IMR-90 (cell line): ENCODE measurements around the gene SIAH2. TPM values are rescaled to one million over a fixed set of nuclear protein-coding genes. Genes with fewer than 3 reads are reported as not detected.

Source experiments
- ATAC-seq: fragments of 200-7000 bp; cut with Tn5 transposase; 2 replicates; pipeline ENCODE4 v1.9.1; 2020; ENCODE audit warnings: low read depth, mild to moderate bottlenecking, moderate library complexity
- BruUV-seq: library from RNA; stranded (reverse); fragments of 400-500 nt; replicated peaks from 2 replicates; lab custom pipeline; 2021; lab: Mats Ljungman, UMichigan
- CTCF ChIA-PET: fragments of 300-600 bp; formaldehyde crosslinking; extraction: SDS; loops from one replicate; lab custom pipeline; 2021; ENCODE audit warnings: antibody characterized with exemption; lab: Yijun Ruan, JAX
- POLR2A ChIA-PET: fragments of 300-600 bp; sonication (Branson Sonifier 250); formaldehyde crosslinking; loops from one replicate; lab custom pipeline; 2022; ENCODE audit warnings: antibody characterized with exemption; ENCODE audit not compliant: unreplicated experiment; lab: Charles Lee
- DNase-seq: peaks from one replicate; pipeline ENCODE4 v3.0.0; 2013
- H2AFZ ChIP-seq: replicated peaks from 2 replicates; pipeline ENCODE3; 2013; ENCODE audit warnings: low read length, mild to moderate bottlenecking; ENCODE audit not compliant: poor library complexity
- H2AK5ac ChIP-seq: 2 replicates; pipeline ENCODE4 v1.6.1; 2013; ENCODE audit warnings: low read depth, low read length, inconsistent platforms
- H2AK9ac ChIP-seq: replicated peaks from 2 replicates; pipeline ENCODE3; 2013; ENCODE audit warnings: mild to moderate bottlenecking, low read depth, low read length, moderate library complexity; ENCODE audit not compliant: poor library complexity
- H2BK120ac ChIP-seq: 2 replicates; pipeline ENCODE4 v1.6.1; 2013; ENCODE audit warnings: low read depth, low read length, inconsistent platforms
- H2BK15ac ChIP-seq: 3 replicates; pipeline ENCODE4 v1.6.1; 2013; ENCODE audit warnings: low read depth, low read length, inconsistent platforms
- H2BK20ac ChIP-seq: 2 replicates; pipeline ENCODE4 v1.6.1; 2013; ENCODE audit warnings: low read depth, mild to moderate bottlenecking, inconsistent platforms, low read length, moderate library complexity
- H2BK5ac ChIP-seq: 2 replicates; pipeline ENCODE4 v1.6.1; 2013; ENCODE audit warnings: mild to moderate bottlenecking, low read depth, low read length, inconsistent platforms; ENCODE audit not compliant: poor library complexity, severe bottlenecking
- H3K14ac ChIP-seq: replicated peaks from 2 replicates; pipeline ENCODE4 v1.6.1; 2013; ENCODE audit warnings: low read depth, low read length, inconsistent platforms
- H3K18ac ChIP-seq: 2 replicates; pipeline ENCODE4 v1.6.1; 2013; ENCODE audit warnings: low read depth, low read length, control low read depth
- H3K23ac ChIP-seq: 2 replicates; pipeline ENCODE4 v1.6.1; 2013; ENCODE audit warnings: low read depth, low read length, inconsistent platforms
- H3K27ac ChIP-seq: 2 replicates; pipeline ENCODE4 v1.5.1; 2013; ENCODE audit warnings: mild to moderate bottlenecking, control low read depth, low read length; ENCODE audit not compliant: insufficient read depth
- H3K27me3 ChIP-seq: 2 replicates; pipeline ENCODE4 v1.6.1; 2013; ENCODE audit warnings: low read length; ENCODE audit not compliant: control insufficient read depth, insufficient read depth
- H3K36me3 ChIP-seq: 2 replicates; pipeline ENCODE4 v1.6.1; 2013; ENCODE audit warnings: low read length, mixed read lengths; ENCODE audit not compliant: control insufficient read depth, insufficient read depth
- H3K4ac ChIP-seq: 2 replicates; pipeline ENCODE4 v1.6.1; 2013; ENCODE audit warnings: low read depth, low read length, inconsistent platforms
- H3K4me1 ChIP-seq: 2 replicates; pipeline ENCODE4 v1.6.1; 2013; ENCODE audit warnings: low read length, mixed read lengths; ENCODE audit not compliant: control insufficient read depth, insufficient read depth
- H3K4me2 ChIP-seq: 2 replicates; pipeline ENCODE4 v1.6.1; 2013; ENCODE audit warnings: low read depth, mild to moderate bottlenecking, control low read depth, low read length, moderate library complexity
- H3K4me3 ChIP-seq: 2 replicates; pipeline ENCODE4 v1.5.1; 2013; ENCODE audit warnings: low read depth, mild to moderate bottlenecking, control low read depth, low read length, moderate library complexity; ENCODE audit not compliant: insufficient read depth
- H3K56ac ChIP-seq: 2 replicates; pipeline ENCODE4 v1.6.1; 2013; ENCODE audit warnings: low read length, inconsistent platforms; ENCODE audit not compliant: insufficient read depth; ENCODE audit errors: extremely low read depth
- H3K79me1 ChIP-seq, 2 experiments: 2 replicates each; pipeline ENCODE4 v1.6.1; 2013; ENCODE audit warnings: low read length in 2 of 2, inconsistent platforms in 1 of 2, low read depth in 1 of 2
- H3K9ac ChIP-seq: 2 replicates; pipeline ENCODE4 v1.6.1; 2013; ENCODE audit warnings: low read depth, low read length, control low read depth
- H3K9me1 ChIP-seq: 2 replicates; pipeline ENCODE4 v1.6.1; 2013; ENCODE audit warnings: low read length, inconsistent platforms; ENCODE audit not compliant: insufficient read depth
- H3K9me3 ChIP-seq: 2 replicates; pipeline ENCODE4 v1.6.1; 2013; ENCODE audit warnings: low read length; ENCODE audit not compliant: control insufficient read depth, insufficient read depth
- H4K20me1 ChIP-seq: 2 replicates; pipeline ENCODE4 v1.6.1; 2013; ENCODE audit warnings: low read length, inconsistent platforms; ENCODE audit not compliant: insufficient read depth
- H4K5ac ChIP-seq: 2 replicates; pipeline ENCODE4 v1.6.1; 2013; ENCODE audit warnings: mild to moderate bottlenecking, low read depth, low read length, control low read depth
- H4K8ac ChIP-seq, 2 experiments: 2 replicates each; pipeline ENCODE4 v1.6.1; 2013; ENCODE audit warnings: low read depth in 2 of 2, low read length in 2 of 2, control low read depth in 1 of 2, inconsistent platforms in 1 of 2
- H4K91ac ChIP-seq: 2 replicates; pipeline ENCODE4 v1.6.1; 2013; ENCODE audit warnings: low read depth, low read length, inconsistent platforms; ENCODE audit not compliant: insufficient read depth
- BHLHE40 ChIP-seq: fragments of 150-350 bp; IDR thresholded peaks from 2 replicates; pipeline ENCODE4 v1.6.1; 2016; ENCODE audit warnings: mild to moderate bottlenecking, low read depth, low read length
- CEBPB ChIP-seq: IDR thresholded peaks from 2 replicates; pipeline ENCODE4 v1.6.1; 2012; ENCODE audit warnings: low read depth, low read length, improper control_type of control experiment
- FOS ChIP-seq: fragments of 150-350 bp; IDR thresholded peaks from 2 replicates; pipeline ENCODE4 v1.6.1; 2016; ENCODE audit warnings: low read depth, low read length
- MAFK ChIP-seq: IDR thresholded peaks from 2 replicates; pipeline ENCODE4 v1.6.1; 2012; ENCODE audit warnings: low read depth, low read length, improper control_type of control experiment
- MAZ ChIP-seq: IDR thresholded peaks from 2 replicates; pipeline ENCODE4 v1.6.1; 2012; ENCODE audit warnings: low read depth, mild to moderate bottlenecking, low read length, improper control_type of control experiment, moderate library complexity, borderline replicate concordance
- MXI1 ChIP-seq: IDR thresholded peaks from 2 replicates; pipeline ENCODE4 v1.6.1; 2012; ENCODE audit warnings: low read depth, mild to moderate bottlenecking, low read length, moderate library complexity, borderline replicate concordance
- NFE2L2 ChIP-seq: fragments of 150-350 bp; IDR thresholded peaks from 2 replicates; pipeline ENCODE4 v1.6.1; 2016; ENCODE audit warnings: low read depth, mild to moderate bottlenecking, low read length
- POLR2A ChIP-seq: IDR thresholded peaks from 2 replicates; pipeline ENCODE4 v1.6.1; 2012; ENCODE audit warnings: mild to moderate bottlenecking, low read depth, low read length
- RCOR1 ChIP-seq: IDR thresholded peaks from 2 replicates; pipeline ENCODE4 v1.6.1; 2012; ENCODE audit warnings: mild to moderate bottlenecking, low read length, improper control_type of control experiment; ENCODE audit not compliant: insufficient replicate concordance
- RFX5 ChIP-seq: IDR thresholded peaks from 2 replicates; pipeline ENCODE4 v1.8.0; 2012; ENCODE audit warnings: low read depth, mild to moderate bottlenecking, low read length, moderate library complexity
- SMC3 ChIP-seq: fragments of 150-350 bp; IDR thresholded peaks from 2 replicates; pipeline ENCODE4 v1.6.1; 2016; ENCODE audit warnings: low read depth, mild to moderate bottlenecking, antibody characterized with exemption, low read length, moderate library complexity
- WGBS, 2 experiments: methylation state at CpG; one replicate each; pipeline versions ENCODE4 v1.1.5 to v1.1.7; 2013; ENCODE audit warnings: missing lambda C conversion rate in 2 of 2; ENCODE audit not compliant: insufficient read length in 1 of 2; ENCODE audit errors: extremely low coverage in 2 of 2; 5-methylcytosine and 5-hydroxymethylcytosine counted together
- dilution Hi-C: fragments of 300-500 bp; cut with HindIII; formaldehyde crosslinking; loops from one replicate; pipeline ENCODE4 v1.14.3; 2018; ENCODE audit warnings: low sequenced_read_pairs; ENCODE audit not compliant: unreplicated experiment
- in situ Hi-C: fragments of 300-500 bp; cut with MboI; formaldehyde crosslinking; loops from 3 replicates; pipeline ENCODE4 v1.14.3; 2019; ENCODE audit warnings: low sequenced_read_pairs, inconsistent platforms, mixed read lengths
- intact Hi-C: fragments of 100-400 bp; cut with micrococcal nuclease; formaldehyde crosslinking; loops from 2 replicates; pipeline ENCODE4 v1.10.0; 2022
- polyA plus RNA-seq, 3 experiments: library from polyadenylated mRNA; depleted of rRNA; stranded (reverse); fragments of >200 nt; gene quantifications; 2 replicates each; pipeline ENCODE4 v1.2.3, GENCODE V29; 2012; ENCODE audit warnings: low replicate concordance in 1 of 3
- total RNA-seq: library from RNA; depleted of rRNA; stranded (reverse); fragments of >200 nt; gene quantifications from 2 replicates; pipeline ENCODE4 v1.2.3, GENCODE V29; 2012
- TF ChIP-seq, protein P1 (sequence below): conservative IDR thresholded peaks from 2 replicates; pipeline ENCODE4 v1.5.1; 2012; ENCODE audit warnings: mild to moderate bottlenecking, low read depth, low read length, improper control_type of control experiment
- TF ChIP-seq, protein P2 (sequence below): fragments of 150-350 bp; IDR thresholded peaks from 2 replicates; pipeline ENCODE4 v1.6.1; 2016; ENCODE audit warnings: low read depth, mild to moderate bottlenecking, low read length, moderate library complexity, borderline replicate concordance
- TF ChIP-seq, protein P3 (sequence below): fragments of 150-350 bp; IDR thresholded peaks from 2 replicates; pipeline ENCODE4 v1.6.1; 2017; ENCODE audit warnings: mild to moderate bottlenecking, antibody characterized with exemption, low read length, low read depth

The SIAH2 gene
- total and polyA plus RNA-seq, 2 of the 4 experiments (the other 2 are of a cell fraction) = 24.7 to 61.8 TPM

DNA sequence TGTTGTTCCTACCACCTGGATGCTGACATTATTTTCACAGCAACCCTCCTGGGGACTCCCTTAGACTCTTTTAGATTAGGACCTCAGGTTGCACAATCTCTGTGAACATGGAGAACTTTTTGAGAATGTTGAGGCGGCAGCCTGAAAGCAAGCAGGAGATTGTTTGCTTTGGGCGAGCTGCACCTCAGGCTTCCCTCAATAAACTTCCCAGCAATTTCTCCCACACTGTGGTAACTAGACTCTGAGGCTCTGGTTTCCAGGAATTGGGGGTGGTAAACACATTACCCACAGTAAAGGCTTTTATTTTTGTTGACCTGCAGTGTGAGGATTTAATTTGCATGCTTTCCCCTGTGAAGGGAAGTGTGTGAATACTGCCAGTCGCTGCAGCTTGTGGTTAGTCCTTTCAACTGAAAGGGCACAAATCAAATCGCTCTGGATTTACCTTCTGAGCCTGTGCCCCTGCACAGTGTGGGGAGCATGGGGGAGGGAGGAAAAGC lies 35.2 kb upstream of the SIAH2 start:
- Histone ChIP-seq H2AFZ (no peak overlapping the region), H3K79me1 (no peaks in the 10 kb centered on the region), H2BK5ac (no peak overlapping the region), H3K9ac (no peak overlapping the region), H3K36me3 (no peaks in the 10 kb centered on the region), H3K4me1 (no peaks in the 10 kb centered on the region), H3K9me3 (no peaks in the 10 kb centered on the region), H4K91ac (no peak overlapping the region), H3K4me2 (no peak overlapping the region), H3K27me3 (peaks cover 22% of the 10 kb centered on the region), H2BK120ac (no peak overlapping the region), H3K14ac (no peak overlapping the region), H3K9me1 (no peaks in the 10 kb centered on the region), H2BK20ac (no peak overlapping the region), H4K20me1 (no peaks in the 10 kb centered on the region), H3K4me3 (no peak overlapping the region), H4K5ac (no peak overlapping the region), H3K27ac (no peak overlapping the region), H3K56ac (no peak overlapping the region), H3K18ac (no peak overlapping the region), H4K8ac (no peak overlapping the region), H3K23ac (no peak overlapping the region), H3K4ac (no peak overlapping the region), H2AK5ac (no peak overlapping the region), H2BK15ac (no peak overlapping the region), H2AK9ac (no peak overlapping the region)
- POLR2A ChIA-PET = no interaction called here
- CTCF ChIA-PET = interaction anchor here (1.0 kb wide), 1 partner anchor 10 kb away, joined by 3 read pairs; no protein-coding TSS in a partner anchor
- in situ Hi-C loops (loop anchor here (25.0 kb wide), 1 partner anchor 339 kb away; no protein-coding TSS in a partner anchor), intact Hi-C loops (no loop called here), dilution Hi-C loops (no loop called here)
- no TSS peak for BruUV-seq
- no peak for DNase-seq
- ATAC-seq = no peak
- no peak for TF ChIP-seq SMC3
- TF ChIP-seq NFE2L2 = no peak
- TF ChIP-seq CEBPB = no peak
- TF ChIP-seq MAFK = no peak
- TF ChIP-seq, protein P1, sequence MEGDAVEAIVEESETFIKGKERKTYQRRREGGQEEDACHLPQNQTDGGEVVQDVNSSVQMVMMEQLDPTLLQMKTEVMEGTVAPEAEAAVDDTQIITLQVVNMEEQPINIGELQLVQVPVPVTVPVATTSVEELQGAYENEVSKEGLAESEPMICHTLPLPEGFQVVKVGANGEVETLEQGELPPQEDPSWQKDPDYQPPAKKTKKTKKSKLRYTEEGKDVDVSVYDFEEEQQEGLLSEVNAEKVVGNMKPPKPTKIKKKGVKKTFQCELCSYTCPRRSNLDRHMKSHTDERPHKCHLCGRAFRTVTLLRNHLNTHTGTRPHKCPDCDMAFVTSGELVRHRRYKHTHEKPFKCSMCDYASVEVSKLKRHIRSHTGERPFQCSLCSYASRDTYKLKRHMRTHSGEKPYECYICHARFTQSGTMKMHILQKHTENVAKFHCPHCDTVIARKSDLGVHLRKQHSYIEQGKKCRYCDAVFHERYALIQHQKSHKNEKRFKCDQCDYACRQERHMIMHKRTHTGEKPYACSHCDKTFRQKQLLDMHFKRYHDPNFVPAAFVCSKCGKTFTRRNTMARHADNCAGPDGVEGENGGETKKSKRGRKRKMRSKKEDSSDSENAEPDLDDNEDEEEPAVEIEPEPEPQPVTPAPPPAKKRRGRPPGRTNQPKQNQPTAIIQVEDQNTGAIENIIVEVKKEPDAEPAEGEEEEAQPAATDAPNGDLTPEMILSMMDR = no peak
- no peak for TF ChIP-seq MXI1
- TF ChIP-seq RCOR1 = no peak
- TF ChIP-seq POLR2A = no peak
- TF ChIP-seq RFX5 = no peak
- TF ChIP-seq BHLHE40 = no peak
- TF ChIP-seq, protein P2, sequence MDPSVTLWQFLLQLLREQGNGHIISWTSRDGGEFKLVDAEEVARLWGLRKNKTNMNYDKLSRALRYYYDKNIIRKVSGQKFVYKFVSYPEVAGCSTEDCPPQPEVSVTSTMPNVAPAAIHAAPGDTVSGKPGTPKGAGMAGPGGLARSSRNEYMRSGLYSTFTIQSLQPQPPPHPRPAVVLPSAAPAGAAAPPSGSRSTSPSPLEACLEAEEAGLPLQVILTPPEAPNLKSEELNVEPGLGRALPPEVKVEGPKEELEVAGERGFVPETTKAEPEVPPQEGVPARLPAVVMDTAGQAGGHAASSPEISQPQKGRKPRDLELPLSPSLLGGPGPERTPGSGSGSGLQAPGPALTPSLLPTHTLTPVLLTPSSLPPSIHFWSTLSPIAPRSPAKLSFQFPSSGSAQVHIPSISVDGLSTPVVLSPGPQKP = no peak
- no peak for TF ChIP-seq MAZ
- no peak for TF ChIP-seq FOS
- TF ChIP-seq, protein P3, sequence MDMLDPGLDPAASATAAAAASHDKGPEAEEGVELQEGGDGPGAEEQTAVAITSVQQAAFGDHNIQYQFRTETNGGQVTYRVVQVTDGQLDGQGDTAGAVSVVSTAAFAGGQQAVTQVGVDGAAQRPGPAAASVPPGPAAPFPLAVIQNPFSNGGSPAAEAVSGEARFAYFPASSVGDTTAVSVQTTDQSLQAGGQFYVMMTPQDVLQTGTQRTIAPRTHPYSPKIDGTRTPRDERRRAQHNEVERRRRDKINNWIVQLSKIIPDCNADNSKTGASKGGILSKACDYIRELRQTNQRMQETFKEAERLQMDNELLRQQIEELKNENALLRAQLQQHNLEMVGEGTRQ = no peak
- WGBS, 2 experiments = no CpG with 5 or more reads among the region's 4 CpGs
